GM19324 (cell line): ENCODE data around the gene PML.

Experiments used
- ATAC-seq: cut with Tn5 transposase; IDR thresholded peaks from one replicate; pipeline ENCODE4 v1.9.1; 2021; ENCODE audit warnings: mild to moderate bottlenecking, moderate library complexity; ENCODE audit not compliant: unreplicated experiment, low FRiP score

The PML gene

DNA sequence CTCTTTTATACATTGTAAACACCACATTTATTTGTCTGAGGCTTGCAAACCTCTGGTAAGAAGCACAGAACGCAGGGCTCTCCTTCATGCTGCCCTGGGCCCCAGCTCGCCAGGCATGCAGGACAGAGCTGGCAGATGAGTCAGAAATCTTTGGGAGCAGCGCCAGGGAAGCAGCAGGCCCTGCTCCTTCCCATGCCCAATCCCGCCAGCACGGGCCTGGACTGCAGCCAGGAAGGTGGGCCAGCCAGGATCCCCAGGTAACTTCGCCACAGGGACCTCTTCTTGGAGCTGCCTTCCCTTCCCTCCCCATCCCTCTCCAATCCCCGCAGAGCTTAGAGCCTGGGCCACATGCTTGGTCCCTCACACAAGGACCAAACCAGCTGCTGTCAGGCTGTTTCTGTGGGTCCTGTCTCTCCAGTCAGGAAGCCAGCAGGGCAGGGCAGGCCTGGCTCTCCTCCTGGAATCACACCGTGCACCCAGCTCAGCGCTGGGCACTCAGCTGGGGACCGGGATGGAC lies 11.2 kb upstream of the PML start:
- no peak for ATAC-seq

DNA sequence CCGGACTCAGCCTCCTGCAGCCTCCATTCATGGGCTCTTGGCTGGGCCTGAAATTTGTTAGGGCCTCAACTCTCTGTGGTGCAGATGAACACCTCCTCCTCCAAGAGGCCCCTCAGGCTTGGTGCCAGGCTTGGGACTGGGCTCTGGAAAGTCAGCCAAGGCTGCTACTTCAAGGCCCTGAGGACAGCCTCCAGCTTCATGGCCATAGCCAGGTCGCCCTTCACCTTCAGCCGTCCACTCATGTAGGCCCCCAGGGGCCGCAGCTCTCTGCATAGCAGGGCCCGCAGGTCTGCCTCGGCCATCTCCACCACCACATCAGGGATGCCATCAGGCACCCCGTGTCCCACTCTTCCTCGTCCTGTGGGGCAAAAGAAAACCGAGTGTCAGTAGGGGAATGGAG lies 10.7 kb upstream of the PML start:
- no peak for ATAC-seq

DNA sequence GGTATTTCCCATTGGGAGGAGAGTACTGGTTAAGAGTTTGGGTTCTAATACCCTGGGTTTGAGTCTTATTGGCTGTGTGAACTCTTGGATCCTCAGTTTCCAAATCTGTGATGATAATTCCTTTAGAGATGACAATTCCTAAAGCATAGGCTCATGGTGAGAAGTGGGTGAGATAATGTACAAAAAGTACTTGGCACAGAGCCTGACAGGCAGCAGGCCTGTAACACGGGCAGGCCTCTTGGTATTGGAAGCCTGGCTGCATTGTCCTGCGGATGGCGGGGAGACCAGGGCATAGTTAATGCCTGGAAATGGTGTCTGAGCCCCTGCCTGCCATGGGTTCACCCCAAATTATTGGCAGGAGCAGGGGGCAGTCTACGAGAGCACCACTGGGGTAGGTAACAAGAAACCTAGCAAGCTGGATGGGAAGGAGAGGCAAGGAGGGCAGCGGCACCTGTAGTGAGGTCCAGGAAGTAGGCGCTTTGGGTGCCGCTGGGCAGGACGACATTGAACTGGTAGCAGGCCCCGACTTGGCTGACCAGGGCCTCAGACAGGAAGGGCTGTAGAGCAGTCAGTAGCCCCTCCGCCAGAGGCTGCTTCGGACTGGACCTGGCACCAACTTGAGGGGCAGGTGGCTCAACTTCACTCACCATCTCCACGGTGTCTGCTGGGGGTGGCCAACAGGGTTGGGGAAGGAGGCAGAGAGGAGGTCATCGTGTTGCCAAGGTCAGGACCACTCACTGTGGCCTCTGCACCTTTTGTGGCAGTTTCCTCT lies 10.1 kb upstream of the PML start:
- no peak for ATAC-seq

DNA sequence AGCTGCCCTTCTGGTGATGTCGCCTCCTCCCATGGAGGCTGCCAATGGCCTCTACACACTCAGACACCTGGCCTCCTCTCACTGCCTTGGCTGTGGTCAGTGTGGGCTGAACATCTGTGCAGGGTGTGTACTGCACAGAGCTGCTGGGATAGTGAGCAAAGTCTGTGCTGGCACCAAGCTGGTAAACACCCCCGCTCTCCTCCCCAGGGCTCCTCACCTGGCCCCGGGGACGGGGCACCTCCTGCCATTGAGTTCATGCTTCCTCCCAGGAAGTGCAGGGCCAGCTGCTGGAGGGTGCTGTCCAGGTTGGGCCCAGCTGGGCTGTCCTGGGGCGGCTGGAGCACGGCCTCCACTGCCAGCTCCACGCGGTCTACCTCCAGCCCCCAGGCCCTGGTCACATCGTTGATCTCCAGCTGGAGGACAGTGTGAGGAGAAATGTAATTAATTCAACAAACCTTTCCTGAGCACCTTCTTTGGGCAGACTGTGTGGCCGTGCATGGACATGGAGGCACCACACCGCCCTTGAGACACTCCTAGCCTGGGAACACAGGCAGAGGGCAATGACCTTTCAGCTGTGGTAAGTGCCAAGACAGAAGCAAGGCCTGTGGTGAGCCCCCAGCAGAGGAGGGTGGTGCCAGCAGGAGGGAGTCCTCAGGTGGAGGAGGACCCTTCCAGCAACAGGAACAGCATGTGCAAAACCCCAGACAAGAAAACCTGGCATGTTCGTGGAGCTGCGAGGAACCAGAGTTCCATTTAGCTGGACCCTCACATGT lies 9.2 kb upstream of the PML start:
- ATAC-seq = no peak

DNA sequence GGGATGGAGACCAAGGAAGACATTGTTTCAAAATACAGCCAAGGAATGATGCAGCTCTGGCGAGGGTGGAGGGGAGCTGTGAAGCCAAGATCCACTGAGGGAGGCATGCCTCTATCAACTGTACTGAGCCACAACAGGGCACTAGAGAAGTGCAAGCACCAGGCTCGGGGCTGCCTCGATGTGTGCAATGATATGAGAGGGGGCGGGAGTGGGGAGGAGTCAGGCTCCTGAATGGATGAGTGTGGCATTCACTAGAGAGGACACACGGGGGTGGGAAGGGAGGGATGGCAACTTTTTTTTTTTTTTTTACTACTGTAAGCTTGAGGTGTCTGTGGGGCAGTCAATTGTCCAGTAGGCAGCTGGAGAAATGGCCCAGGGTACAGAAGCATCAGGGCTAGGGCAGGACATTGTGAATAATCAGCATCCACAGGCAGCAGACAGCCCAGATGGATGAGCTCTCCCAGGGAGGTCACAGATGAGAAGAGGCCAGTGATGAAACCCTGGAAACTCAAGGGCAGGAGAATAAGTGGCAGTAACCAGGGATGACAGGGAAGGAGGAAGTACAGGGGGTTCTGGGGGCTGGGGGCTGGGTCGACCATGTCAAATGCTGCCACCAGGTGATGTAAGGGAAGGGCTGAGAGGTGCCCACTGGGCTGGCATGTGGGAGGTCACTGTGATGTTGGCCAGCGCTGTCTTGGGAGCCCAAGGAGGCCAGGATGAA lies 8.3 kb upstream of the PML start:
- no peak for ATAC-seq

DNA sequence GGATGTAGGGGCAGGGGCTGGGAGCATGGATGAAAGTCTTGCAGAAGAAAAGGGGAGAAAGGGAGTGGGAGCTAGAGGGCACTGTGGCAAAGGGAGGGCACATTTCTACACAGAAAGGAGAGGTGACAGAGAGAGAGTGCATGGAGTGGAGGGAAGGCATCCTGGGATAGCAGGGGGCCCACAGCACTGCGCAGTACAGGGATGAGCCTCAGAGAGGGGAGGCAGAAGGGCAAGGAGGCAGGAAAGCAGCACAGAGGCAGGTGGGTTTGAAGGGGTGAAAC lies 7.8 kb upstream of the PML start:
- ATAC-seq = no peak

DNA sequence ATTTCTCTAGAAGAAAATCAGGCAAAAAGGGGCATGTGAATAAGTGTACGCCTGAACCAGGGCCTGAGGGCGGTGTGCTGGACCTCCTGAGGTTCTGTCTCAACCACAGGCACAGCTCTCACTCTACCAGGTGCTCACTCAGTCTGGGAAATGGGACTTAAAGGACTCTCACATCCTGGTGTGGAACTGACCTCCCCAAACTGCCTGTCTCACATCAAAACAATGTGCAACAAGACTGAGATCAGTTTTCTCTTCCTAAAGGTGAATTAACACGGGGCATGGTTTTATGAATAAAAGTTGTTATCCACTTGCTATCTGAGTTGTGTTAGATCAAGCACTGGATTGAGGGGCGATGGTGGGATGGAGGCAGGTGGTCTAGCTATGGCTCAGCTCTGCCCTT lies 7.3 kb upstream of the PML start:
- ATAC-seq = no peak

DNA sequence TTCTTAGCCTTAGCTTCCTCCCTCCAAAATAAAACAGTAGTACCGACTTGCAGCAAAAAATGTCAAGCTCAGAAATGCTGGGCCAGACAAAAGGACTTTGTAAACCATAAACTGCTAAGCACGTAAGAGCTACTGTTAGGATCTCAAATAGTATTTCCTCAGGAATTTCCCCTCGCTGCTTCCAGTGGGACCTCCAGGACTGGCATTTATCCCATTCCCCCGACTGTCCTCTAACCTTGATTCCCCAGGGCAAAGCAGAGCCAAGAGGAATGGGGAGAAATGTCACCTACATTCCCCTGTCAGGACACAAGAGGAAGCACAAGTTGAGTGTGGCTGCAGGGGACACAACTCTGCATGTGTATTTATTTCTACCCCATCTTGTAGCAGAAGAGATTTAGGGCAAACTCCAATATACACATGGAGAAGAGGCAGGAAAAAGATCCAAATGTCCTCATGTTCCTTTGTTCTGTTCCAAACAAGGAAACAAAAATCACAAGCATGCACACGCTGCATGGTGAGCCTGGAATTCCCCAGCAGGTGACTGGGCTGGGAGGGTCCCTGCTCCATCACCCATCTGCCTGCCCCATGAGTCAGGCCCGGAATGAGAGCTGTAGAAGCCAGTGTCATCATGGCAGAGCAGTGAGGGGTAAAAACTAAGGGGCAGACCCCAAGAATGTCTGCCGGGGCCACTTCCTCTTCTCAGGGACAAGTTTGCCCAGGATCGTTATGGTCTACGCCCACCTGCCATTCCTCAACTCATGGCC lies 6.7 kb upstream of the PML start:
- no peak for ATAC-seq

DNA sequence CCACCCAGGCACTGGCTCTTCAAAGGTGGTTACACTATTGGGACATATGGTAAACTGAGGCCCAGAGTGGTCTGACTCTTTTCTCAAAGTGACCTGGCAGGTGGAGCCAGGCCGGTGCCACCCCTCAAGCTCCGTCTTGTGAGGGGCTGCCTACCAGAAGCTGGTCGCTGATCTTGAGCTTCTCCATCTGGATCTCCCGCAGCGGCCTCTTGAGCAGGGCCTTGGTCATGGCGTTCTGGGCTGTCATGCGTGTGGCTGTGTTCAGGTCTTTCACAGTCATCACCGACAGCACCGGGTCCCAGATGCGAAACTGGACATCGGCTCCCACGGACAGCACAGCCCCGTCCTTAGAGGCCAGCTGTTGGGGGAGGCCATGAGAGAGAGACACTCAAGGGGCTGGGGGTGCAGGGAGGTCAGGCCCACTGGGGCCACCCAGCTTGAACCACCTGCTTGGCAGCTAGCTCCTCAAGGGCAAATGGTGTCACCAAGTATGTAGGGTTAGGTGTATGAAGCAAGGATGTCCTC lies 6.0 kb upstream of the PML start:
- no peak for ATAC-seq

DNA sequence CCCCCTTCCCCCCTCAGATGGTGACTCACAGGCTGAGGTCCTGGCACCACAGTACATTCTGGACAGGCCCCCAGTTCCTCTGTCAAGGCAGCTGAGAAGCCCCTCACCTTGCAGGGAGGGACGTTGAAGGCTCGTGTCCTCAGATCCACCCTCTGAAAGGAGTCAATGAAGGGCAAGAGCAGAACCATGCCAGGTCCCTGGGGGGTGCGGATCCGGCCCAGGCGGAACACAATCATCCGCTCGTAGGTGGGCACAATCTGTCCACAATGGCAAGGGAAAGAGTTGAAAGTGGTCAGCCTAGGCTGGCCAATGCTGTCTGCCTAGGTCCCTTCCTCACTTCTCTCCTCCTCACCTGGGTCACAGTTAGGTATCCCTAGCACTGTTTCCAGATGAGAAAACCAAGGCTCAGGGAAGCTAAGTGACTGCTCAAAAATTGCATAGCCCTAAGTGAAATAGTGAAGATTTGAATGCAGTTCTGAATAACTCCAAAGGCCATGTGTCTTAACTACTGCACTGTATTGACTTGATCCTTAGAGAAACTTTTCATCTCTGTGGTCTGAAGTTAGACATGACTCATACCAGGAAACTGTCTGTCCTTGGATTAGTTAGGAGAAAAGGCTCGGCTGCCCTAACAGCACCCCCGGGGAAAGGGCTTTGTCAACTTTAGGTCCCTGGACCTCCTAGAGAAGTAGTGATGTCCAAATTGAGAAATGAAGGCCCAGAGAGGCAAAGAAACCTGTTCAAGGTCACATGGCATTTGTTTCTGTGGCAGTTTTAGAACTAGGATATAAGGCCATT lies 5.3 kb upstream of the PML start:
- ATAC-seq = no peak

DNA sequence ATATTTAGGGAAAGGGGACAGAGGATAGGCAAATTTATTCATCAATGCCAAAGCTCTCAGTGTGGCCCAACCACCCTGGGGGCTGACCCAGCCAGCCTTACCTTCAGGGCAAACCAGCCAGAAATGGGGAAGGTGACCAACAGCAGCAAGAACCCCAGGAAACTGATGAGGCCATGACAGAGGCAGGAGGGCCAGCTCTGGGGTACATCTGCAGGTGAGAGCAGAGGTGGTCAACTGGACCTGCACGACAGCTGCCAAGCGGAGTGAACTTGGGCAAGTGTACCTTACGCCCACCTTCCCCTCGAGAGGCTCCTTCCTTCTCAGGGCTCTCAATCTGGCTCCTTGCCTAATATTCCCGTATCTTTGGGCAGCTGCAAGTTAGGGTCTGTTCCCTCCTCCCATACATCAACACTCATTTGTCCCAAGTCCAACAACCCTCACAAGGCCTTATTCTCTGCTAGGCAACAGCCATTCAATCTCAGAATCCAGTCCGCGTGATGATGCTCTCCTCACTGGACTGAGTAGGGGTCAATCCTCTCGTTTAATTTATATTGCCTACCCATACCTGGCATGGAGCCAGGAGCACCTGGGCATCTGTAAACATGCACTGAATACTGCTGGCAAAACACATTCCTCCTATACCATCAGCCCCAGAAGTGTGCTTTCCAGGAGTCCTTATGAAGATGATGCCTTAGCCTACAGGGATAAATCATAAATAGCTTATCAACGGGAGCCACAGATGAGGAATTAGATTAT lies 4.1 kb upstream of the PML start:
- no peak for ATAC-seq

DNA sequence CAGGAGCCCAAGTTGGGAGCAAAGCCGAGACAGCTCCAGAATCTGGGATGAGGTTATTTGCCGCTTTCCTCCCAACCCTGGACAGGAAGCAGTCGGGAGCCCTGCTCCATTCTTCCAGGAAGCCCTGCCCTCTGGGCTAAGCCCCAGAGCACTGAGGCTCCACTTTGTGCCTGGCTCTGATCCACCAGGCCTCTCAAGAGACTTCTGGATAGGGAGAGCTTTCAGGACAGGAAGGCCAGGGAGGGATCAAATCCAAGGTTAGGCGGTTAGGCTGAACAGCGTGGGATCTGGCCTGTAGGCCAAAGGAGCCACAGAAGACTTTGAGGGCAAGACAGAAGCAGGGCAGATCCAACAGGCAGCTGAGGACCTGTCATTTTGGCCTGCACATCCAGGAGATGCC lies 3.3 kb upstream of the PML start:
- ATAC-seq = no peak

DNA sequence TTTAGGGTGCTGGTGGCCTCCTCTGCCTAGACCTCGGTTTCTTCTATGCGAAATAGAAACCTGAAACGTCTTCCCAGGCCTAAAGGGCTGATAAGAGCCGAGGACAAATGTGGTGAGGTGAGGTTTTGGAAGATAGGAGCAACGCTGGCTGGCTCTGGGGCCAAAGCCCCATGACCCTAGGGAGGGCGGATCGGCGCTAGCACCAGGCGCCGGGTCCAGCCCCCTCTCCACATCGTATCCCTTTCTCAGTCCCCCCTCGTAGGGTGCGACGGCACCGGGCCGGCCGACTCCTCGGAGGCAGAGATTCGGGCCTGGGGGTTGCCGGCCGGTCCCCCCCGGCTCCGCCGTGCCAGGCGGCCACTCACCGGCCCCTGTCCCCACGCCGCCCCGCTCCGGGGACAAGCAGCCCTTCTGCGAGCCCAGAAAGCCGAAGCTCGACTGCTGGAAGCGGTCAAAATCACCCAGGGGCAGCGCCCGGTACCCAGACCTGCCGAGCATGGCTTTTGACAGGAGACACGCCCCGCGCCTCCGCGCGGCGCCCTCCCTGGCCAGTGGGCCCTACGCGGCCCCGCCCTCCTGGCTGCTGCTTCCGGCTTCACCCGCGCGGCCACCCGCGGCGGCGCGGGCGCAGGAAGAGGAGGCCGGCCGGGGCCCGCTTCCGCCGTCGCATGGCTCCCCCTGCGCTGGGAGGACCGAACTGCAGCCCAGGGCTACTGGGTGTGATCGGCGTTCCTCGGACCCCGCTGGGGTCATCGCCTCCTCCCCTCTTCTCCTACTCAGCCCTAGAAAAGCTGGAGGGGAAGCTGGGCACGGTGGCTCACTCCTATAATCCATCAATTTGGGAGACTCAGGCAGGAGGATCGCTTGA lies 2.6 kb upstream of the PML start, which contains the start of gene STOML1:
TSS of gene STOML1 (minus strand) at position 570 of the 868 bp plus-strand sequence. CDS start at position 498, 72 bp downstream.
- peak; percentile 85 for ATAC-seq

DNA sequence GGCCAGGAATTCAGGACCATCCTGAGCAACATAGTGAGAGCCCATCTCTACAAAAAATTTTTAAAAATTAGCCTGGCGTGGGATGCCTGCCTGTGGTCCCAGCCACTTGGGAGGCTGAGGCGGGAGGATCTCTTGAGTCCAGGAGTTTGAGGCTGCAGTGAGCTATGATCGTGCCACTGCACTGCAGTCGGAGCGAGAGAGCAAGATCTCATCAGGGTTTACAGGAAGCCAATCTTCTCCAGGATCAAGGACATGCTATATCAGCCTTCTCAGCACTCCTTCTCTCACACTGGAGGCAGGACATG lies 2.0 kb upstream of the PML start:
- ATAC-seq = no peak

DNA sequence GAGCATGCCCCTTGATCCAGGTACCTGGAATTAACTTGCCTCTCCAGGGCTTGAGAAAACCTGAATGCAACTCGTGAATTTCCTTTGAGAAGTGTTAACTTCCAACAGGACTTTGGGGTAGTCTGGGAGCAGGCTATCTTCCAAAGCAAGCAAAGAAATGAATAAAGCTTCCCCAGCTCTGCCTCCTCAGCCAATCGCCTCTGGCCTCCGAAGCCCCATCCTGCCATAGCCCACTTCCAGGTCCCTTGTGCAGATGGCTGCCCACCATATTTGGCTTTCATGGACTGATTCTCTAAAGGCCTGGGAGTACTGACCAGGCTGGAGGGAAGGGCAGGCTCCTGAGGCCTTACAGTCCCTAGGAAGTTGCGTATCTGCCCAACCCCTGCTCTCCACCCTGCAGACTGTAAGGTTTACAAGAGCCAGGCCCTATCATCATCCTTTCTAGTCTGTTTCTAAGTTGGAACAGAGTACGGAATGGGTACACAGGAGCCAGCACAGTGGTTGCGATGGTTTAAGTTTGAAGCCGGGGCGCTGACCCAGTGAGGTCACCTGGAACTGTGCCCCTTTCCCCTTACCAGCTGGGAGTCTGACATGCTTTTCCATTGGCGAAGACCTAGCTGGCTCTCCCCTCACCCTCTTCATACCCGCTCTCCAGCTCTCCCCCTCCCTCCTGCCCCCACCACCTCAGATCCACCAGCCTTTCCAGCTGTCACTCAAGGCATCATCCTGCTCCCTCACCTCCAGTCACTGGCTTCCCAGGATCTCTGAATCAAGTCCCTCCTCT lies 1.1 kb upstream of the PML start:
- no peak for ATAC-seq

DNA sequence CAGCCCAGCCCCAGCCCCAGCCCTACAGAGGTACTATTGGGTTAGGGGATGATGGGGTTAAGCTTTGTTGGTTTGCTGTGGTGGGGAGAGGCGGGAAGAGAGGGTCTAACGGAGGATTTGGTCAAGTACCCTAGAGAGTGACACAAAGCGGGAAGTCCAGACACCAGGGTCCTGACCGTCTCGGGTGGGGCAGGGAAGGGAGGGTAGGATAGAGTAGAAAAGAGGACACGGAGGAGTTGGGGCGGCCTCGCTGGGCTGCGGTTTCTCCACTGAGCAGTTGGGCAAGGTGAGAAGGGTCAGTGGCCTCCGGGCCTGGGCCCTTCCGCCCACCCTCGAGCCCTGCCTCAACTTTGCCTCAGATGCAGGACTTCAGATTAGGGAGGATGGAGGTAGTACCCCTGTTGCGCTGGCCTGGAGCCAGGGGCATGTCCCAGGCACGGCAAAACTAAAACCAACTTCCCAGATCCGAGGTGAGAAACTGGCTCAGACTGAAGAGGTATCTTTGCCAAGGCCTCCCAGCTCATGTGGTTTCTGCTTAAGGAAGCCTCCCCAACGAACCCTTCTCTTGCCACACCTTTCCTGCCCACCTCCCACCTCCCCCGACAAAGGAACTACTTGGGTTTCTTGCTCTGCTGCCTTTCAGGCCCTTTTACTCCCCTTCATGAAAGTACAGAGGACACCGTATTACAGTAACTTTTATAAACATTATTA lies 551 bp downstream of the PML start:
- ATAC-seq = no peak

DNA sequence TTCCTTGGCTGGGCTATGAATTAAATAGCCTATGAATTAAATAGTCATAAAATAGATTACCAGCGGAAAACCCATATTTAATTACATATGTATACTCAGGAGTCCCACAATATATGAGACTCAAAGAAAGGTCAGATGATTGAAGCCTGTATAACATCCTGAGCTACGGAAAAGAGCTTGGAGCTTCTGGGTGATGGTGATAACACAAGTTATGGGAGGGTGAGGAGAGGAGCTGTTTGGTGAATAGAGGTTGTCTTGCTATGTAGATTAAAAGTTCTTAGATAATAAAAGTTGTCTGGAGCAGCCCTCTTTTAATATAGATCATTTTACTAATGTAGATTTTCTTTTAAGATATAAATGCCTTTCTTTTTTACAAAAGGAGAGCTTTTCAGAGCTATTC lies 1.8 kb downstream of the PML start:
- ATAC-seq = no peak
